HG03095 (cell line): ENCODE data around the gene HTT.

Source experiments
- ATAC-seq: cut with Tn5 transposase; IDR thresholded peaks from one replicate; pipeline ENCODE4 v1.9.1; 2021; ENCODE audit warnings: moderate library complexity; ENCODE audit not compliant: unreplicated experiment

HTT gene

DNA sequence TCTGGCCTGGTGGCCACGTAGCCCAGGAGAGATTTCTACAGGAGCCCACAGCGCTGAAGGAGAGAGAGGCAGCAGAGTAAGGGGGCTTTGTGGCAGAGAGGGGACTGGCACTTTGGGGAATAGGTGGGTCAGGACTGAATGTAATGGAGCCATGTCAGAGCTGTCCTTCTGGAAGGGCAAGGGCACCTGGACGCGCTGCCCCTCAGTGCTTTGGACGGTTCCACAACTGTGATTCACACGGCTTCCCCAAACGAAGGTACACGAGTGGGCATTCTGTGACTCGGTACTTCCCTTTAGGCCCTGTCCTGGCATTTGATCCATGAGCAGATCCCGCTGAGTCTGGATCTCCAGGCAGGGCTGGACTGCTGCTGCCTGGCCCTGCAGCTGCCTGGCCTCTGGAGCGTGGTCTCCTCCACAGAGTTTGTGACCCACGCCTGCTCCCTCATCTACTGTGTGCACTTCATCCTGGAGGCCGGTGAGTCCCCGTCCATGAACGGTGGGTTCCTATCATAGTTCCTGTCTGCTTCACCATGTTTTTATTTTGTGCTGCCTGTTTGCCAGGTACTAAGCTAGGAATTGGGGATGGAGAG, 139.3 kb downstream of the HTT start:
- ATAC-seq, result no peak

- no peak for ATAC-seq
Measured at GRCh38 chr4:3215256-3215655, 140.8 kb downstream of the HTT start.

- no peak for ATAC-seq
Measured at GRCh38 chr4:3215733-3216132, 141.3 kb downstream of the HTT start.

DNA sequence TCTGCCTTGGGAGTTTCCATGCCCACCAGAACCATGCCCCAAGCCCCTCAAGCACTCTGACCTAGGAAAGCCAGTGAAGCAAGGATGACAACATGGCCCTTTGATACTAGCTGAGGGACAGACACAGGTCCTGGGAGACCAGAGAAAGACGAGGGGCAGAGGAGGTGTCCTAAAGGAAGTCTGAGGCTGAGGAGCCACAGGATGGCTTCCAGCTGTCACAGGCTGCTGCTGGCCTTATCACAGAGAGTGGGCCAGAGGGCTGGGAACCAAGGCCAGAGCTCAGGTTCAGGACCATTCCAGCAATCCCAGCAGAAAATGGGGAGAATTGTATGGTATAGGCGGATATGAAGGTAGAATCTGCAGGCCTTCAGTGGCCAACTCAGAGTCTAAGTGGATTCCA, 142.8 kb downstream of the HTT start:
- no peak for ATAC-seq

- ATAC-seq, result no peak
Measured at GRCh38 chr4:3217771-3218170, 143.3 kb downstream of the HTT start.

GRCh38 chr4:3218824-3219760, 144.6 kb downstream of the HTT start:
- ATAC-seq, result no peak

DNA sequence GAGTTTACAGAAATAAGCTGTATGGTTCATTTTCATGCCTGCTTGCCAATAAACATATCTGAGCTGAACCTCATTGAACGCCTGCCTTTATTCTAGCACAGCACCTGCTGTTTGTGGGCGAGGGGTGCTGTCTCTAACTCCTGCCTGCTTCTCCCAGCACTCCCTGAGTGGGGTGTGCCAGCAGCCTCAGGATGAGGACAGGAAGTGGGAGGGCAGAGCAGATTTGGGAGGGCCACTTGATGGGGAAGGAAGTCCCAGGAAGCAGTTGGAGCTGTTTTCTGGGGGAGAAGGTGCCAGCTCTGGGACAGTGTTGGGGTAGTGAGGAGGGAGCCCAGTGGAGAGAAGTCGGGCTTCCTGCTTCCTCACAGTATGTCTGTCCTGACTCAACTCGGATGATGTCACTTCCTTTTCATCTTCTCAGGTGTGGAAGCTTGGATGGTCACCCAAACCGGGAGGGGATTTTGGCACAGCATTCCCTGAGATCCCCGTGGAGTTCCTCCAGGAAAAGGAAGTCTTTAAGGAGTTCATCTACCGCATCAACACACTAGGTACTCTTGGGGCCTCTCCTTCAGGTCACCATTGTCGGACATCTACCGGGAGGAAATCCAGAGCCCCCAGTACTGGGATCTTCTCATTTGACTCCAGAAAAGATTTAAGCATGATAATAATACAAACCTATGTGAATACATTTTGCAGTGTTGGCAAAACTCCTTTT, 145.4 kb downstream of the HTT start:
- ATAC-seq, result no peak

DNA sequence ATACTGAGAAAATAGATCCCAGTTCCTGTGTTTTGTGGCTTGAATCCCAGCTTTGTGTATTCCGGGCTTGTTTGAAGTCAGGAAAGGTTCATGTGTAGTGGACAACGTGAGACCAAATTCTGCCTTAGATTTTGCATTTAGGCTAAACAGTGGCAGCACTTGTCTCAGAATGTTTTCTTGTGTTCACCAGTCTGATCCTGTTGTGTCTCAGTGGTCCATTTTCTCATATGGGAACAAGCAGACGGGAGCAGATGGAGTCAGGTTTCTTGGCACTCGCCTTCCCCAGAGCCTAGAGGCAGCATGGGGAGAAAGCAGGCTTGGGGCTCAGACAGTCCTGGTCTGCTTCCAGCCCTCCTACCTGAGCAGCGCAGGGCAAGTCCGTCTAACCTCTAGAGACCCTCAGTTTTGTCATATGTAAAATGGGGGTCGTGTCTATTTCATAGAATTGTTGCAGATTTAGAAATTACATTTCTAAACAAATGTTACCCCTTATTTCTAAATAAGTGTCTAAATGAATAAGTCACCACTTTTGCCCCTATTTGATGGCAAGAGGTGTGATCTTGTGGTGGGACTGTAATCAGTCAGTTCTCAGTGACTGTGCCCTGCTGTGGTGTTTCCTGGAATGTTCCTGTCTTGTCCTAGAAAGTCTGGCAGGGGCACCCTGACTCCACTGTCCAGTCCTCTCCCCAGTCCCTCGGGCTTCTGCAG, 146.1 kb downstream of the HTT start:
- no peak for ATAC-seq

GRCh38 chr4:3221184-3221494, 146.7 kb downstream of the HTT start:
- no peak for ATAC-seq

DNA sequence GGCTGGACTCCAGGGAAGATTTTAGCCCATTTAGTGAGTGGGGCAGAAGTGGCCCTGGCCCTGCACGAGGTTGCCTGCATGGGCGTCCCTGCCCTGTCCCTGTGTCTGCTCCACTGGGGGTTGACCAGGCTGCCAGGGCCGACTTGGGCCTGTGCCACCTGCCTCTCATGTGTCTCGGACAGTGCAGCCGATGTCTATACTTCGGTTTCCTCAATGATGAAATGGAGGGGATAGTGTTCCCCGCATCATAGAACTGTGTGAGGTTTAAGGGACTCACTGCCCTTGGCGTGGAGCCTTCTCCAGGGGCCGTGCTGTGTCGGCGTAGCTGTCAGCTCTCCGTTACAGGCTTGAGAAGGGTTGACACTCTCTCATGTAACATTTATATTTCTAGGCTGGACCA, 147.5 kb downstream of the HTT start:
- no peak for ATAC-seq

DNA sequence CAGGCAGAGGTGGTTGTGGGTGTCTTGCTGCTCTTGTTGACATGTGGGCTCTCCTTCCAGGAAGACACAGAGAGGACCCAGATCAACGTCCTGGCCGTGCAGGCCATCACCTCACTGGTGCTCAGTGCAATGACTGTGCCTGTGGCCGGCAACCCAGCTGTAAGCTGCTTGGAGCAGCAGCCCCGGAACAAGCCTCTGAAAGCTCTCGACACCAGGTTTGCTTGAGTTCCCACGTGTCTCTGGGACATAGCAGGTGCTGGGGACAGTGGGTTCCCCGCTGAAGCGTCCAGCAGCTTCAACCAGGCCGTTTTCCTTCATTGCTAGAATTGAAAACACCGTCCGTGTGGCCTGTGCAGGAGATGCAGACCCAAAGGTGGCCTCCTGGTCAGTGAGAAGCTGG, 148.9 kb downstream of the HTT start:
- ATAC-seq, result no peak

- no peak for ATAC-seq
Measured at GRCh38 chr4:3223956-3224748, 149.7 kb downstream of the HTT start.

GRCh38 chr4:3225071-3225850, 150.8 kb downstream of the HTT start:
- ATAC-seq, result no peak

- no peak for ATAC-seq
Measured at GRCh38 chr4:3225936-3226335, 151.5 kb downstream of the HTT start.

GRCh38 chr4:3226467-3226866, 152.0 kb downstream of the HTT start:
- ATAC-seq, result no peak

DNA sequence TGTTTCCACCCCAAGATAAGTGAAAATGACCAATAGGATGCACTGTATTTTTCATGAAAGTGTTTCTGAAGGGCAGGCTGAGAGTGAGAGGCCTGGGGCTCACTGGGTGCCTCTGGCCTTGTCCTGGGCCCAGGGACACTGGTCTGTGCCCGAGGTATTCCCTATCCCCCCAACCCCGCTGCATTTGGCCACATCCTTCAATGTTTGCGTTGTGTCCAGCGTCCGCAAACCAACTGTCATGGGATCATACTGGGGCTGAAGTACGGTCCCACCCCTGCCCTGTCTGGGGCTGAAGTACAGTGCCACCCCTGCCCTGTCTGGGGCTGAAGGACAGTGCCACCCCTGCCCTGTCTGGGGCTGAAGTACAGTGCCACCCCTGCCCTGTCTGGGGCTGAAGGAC, 152.5 kb downstream of the HTT start:
- ATAC-seq, result no peak

DNA sequence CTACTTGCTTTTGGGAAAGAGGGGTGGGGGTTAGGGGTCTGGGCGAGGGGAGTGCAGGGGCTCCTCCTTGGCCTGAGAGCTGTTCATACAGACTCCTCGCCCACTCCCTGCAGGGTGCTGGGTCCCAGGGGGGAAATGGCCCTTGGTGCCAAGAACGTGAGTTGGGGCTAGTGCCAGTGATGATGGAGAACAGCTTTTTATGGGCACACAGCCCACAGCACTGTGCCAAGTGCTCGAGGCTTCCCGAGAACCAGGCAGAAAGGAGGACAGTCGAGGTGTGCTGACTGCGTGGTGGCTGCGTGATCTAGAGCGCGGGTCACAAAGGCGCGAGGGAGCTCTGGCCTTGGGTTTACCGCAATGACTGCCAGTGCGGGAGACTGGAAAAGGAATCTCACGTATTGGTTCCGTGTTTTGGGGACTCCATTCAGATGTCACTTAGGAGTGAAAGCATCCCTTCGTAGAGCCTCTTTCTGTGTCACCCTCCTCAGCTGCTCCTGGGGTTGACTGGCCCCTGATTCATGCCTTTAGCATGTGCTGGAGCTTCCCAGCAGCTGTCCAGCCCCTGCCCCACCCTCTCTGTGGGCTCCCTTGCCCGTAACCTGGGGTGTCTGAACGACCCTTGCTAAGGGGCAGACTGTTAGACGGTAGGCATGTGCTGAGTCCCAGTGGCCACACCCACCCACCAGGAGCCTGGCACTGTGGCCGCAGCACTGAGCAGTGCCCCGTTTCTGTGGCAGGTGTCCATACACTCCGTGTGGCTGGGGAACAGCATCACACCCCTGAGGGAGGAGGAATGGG, 153.6 kb downstream of the HTT start:
- no peak for ATAC-seq

GRCh38 chr4:3228881-3229280, 154.4 kb downstream of the HTT start:
- ATAC-seq, result no peak

- ATAC-seq, result no peak
Measured at GRCh38 chr4:3229328-3229727, 154.8 kb downstream of the HTT start.
